Measurements from ENCODE around the gene L3MBTL4.

DNA sequence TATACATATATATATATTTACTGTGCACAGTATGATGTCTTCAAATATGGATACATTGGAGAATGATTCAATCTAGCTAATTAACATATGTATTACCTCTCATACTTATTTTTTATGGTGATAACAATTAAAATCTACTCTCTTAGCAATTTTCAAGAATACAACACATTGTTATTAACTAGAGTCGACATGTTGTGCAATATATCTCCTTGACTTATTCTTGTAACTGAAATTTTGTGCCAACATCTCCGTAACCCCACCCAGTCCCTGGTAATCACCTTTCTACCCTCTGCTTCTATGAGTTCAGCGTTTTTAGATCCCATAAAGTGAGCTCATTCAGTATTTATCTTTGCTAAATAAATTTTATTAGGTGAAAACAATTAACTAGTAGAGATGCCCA lies 303.0 kb downstream of the L3MBTL4 start:
- TF ChIP-seq, protein P1, sequence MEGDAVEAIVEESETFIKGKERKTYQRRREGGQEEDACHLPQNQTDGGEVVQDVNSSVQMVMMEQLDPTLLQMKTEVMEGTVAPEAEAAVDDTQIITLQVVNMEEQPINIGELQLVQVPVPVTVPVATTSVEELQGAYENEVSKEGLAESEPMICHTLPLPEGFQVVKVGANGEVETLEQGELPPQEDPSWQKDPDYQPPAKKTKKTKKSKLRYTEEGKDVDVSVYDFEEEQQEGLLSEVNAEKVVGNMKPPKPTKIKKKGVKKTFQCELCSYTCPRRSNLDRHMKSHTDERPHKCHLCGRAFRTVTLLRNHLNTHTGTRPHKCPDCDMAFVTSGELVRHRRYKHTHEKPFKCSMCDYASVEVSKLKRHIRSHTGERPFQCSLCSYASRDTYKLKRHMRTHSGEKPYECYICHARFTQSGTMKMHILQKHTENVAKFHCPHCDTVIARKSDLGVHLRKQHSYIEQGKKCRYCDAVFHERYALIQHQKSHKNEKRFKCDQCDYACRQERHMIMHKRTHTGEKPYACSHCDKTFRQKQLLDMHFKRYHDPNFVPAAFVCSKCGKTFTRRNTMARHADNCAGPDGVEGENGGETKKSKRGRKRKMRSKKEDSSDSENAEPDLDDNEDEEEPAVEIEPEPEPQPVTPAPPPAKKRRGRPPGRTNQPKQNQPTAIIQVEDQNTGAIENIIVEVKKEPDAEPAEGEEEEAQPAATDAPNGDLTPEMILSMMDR (IDR thresholded peaks at IDR 0.05): no peak
- no peak for TF ChIP-seq POLR2A (IDR thresholded peaks at IDR 0.05)

Data from adrenal gland (tissue), 5 donors.